ENCODE results near the gene IKZF4. TPM values are rescaled to one million over a fixed set of nuclear protein-coding genes. Genes with fewer than 3 reads are reported as not detected.

Gene IKZF4
- total RNA-seq, 1 donor from 2014 or later: 6.9 TPM

DNA sequence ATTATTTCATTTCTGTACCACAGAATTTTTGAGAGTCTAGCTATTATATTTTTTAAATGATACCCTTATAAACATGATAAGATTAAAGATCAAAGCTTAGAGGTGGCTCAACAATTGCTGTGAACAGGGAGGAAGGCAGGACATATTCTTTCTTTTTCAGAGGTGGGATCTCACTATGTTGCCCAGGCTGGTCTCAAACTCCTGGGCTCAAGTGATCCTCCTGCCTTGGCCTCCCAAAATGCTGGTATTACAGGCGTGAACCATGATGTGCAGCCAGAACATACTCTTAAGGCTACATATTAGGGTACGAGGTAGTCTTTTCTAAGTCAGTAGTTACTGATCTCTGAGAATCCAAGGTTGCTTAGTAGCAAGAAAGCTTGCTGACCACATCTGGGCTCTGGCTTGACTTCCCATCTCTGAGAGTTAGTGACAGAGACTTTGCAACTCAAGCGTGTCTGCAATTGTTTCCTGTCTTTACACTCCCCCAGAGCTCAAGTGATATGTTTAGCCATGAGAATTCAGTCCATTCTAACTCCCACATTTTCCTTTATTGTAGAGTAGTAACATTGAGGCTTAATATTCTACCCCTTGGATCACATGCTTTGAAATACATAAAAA, 38.4 kb upstream of the IKZF4 start:
- Mint-ChIP-seq H3K4me3 (ENCODE audit: unreplicated experiment) (no peak overlapping the region), H3K27me3 (ENCODE audit: low read depth, unreplicated experiment) (no peaks in the 10 kb centered on the region), H3K27ac (ENCODE audit: unreplicated experiment) (no peak overlapping the region), H3K9me3 (ENCODE audit: unreplicated experiment) (no peaks in the 10 kb centered on the region), H3K36me3 (ENCODE audit: low read depth, unreplicated experiment) (peaks cover 31% of the 10 kb centered on the region), H3K4me1 (ENCODE audit: low read depth, unreplicated experiment) (peaks cover 14% of the 10 kb centered on the region)
- no peak overlapping the region for H3K4me2 ChIP-seq (ENCODE audit: low read length)
- no peak for FAIRE-seq
- H3K27me3 ChIP-seq (ENCODE audit: insufficient read depth, low read length): no peaks in the 10 kb centered on the region
- no peak overlapping the region for H3K4me3 ChIP-seq (ENCODE audit: insufficient read depth, low read depth, low read length)
- H3K4me1 ChIP-seq (ENCODE audit: insufficient read depth, low read length): peaks cover 5% of the 10 kb centered on the region
- no peak overlapping the region for H2AFZ ChIP-seq (ENCODE audit: low read depth, low read length)
- peaks cover 31% of the 10 kb centered on the region for H3K36me3 ChIP-seq (ENCODE audit: insufficient read depth, low read length)
- TF ChIP-seq, protein P1, sequence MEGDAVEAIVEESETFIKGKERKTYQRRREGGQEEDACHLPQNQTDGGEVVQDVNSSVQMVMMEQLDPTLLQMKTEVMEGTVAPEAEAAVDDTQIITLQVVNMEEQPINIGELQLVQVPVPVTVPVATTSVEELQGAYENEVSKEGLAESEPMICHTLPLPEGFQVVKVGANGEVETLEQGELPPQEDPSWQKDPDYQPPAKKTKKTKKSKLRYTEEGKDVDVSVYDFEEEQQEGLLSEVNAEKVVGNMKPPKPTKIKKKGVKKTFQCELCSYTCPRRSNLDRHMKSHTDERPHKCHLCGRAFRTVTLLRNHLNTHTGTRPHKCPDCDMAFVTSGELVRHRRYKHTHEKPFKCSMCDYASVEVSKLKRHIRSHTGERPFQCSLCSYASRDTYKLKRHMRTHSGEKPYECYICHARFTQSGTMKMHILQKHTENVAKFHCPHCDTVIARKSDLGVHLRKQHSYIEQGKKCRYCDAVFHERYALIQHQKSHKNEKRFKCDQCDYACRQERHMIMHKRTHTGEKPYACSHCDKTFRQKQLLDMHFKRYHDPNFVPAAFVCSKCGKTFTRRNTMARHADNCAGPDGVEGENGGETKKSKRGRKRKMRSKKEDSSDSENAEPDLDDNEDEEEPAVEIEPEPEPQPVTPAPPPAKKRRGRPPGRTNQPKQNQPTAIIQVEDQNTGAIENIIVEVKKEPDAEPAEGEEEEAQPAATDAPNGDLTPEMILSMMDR (IDR thresholded peaks at IDR 0.05; ENCODE audit: insufficient read depth, low read depth, low read length): no peak
- no peak for TF ChIP-seq EZH2 (IDR thresholded peaks at IDR 0.05; ENCODE audit: insufficient read depth, low read length)
- peaks cover 44% of the 10 kb centered on the region for H4K20me1 ChIP-seq (ENCODE audit: insufficient read depth, low read length)
- H3K27ac ChIP-seq (ENCODE audit: low read depth, low read length): no peak overlapping the region
- no peaks in the 10 kb centered on the region for H3K9me3 ChIP-seq (ENCODE audit: insufficient read depth, low read depth, low read length)
- no peak overlapping the region for H3K9ac ChIP-seq (ENCODE audit: low read length)
- H3K79me2 ChIP-seq (ENCODE audit: insufficient read depth, low read length): peaks cover 36% of the 10 kb centered on the region
- no peak for DNase-seq (ENCODE audit: low read depth)

DNA sequence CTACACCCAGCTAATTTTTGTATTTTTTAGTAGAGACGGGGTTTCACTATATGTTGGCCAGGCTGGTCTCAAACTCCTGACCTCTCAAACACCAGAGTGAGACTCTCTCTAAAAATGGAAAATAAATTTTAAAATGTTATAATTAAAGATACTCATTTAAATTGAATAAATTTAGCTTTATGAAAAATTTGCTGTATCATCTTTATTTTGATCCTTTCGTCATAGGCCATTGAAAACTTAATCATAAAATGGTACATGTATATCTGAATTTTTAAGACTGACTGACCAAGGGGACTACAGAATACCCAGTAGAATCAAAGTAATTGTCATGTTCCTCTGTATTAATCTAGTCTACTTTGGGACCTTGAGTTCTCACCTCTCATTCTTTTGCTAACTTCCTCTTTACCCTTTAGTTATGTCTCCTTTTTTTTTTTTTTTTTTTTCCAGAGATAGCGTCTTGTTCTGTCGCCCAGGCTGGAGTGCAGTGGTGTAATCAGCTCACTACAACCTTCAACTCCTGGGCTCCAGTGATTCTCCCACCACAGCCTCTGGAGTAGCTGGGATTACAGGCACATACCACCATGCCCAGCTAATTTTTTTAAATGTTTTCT, 37.5 kb upstream of the IKZF4 start:
- DNase-seq (ENCODE audit: low read depth) (no peak), FAIRE-seq (no peak)
- H2AFZ ChIP-seq (ENCODE audit: low read depth, low read length): no peak overlapping the region
- no peak overlapping the region for H3K4me3 ChIP-seq (ENCODE audit: insufficient read depth, low read depth, low read length)
- no peak overlapping the region for H3K4me3 Mint-ChIP-seq (ENCODE audit: unreplicated experiment)
- H3K9me3 Mint-ChIP-seq (ENCODE audit: unreplicated experiment): no peaks in the 10 kb centered on the region
- no peak overlapping the region for H3K9ac ChIP-seq (ENCODE audit: low read length)
- no peak overlapping the region for H3K4me2 ChIP-seq (ENCODE audit: low read length)
- peaks cover 30% of the 10 kb centered on the region for H3K36me3 Mint-ChIP-seq (ENCODE audit: low read depth, unreplicated experiment)
- H3K27me3 Mint-ChIP-seq (ENCODE audit: low read depth, unreplicated experiment): no peaks in the 10 kb centered on the region
- peaks cover 29% of the 10 kb centered on the region for H3K79me2 ChIP-seq (ENCODE audit: insufficient read depth, low read length)
- peaks cover 35% of the 10 kb centered on the region for H3K36me3 ChIP-seq (ENCODE audit: insufficient read depth, low read length)
- TF ChIP-seq, protein P1 (IDR thresholded peaks at IDR 0.05; ENCODE audit: insufficient read depth, low read depth, low read length): no peak
- no peak for TF ChIP-seq EZH2 (IDR thresholded peaks at IDR 0.05; ENCODE audit: insufficient read depth, low read length)
- H4K20me1 ChIP-seq (ENCODE audit: insufficient read depth, low read length): peaks cover 38% of the 10 kb centered on the region
- peaks cover 13% of the 10 kb centered on the region for H3K4me1 Mint-ChIP-seq (ENCODE audit: low read depth, unreplicated experiment)
- H3K9me3 ChIP-seq (ENCODE audit: insufficient read depth, low read depth, low read length): no peaks in the 10 kb centered on the region
- no peak overlapping the region for H3K27ac Mint-ChIP-seq (ENCODE audit: unreplicated experiment)
- H3K4me1 ChIP-seq (ENCODE audit: insufficient read depth, low read length): peaks cover 5% of the 10 kb centered on the region
- H3K27ac ChIP-seq (ENCODE audit: low read depth, low read length): no peak overlapping the region
- H3K27me3 ChIP-seq (ENCODE audit: insufficient read depth, low read length): no peaks in the 10 kb centered on the region

DNA sequence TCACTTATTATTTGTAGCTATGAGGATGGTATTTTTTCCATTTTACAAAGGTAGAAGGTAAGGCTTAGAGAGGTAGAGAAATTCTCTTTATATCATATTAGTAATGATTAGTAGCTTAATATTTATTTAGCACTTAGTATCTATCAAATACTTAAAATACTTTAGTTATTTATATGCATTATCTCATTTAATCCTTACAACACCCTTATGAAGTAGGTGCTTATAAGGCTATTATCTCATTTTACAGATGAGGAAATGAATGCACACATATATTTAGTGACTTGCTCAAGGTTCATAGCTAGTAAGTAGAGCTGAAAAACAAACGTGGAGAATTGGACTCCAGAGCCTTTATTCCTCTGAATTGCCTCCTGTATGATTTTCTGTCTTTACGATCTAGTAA, 36.0 kb upstream of the IKZF4 start:
- H3K27me3 ChIP-seq (ENCODE audit: insufficient read depth, low read length): no peaks in the 10 kb centered on the region
- H3K36me3 ChIP-seq (ENCODE audit: insufficient read depth, low read length): peaks cover 34% of the 10 kb centered on the region
- FAIRE-seq: no peak
- no peak overlapping the region for H3K4me3 Mint-ChIP-seq (ENCODE audit: unreplicated experiment)
- peaks cover 17% of the 10 kb centered on the region for H3K79me2 ChIP-seq (ENCODE audit: insufficient read depth, low read length)
- H3K9ac ChIP-seq (ENCODE audit: low read length): no peak overlapping the region
- no peak overlapping the region for H3K27ac Mint-ChIP-seq (ENCODE audit: unreplicated experiment)
- no peak for TF ChIP-seq EZH2 (IDR thresholded peaks at IDR 0.05; ENCODE audit: insufficient read depth, low read length)
- TF ChIP-seq, protein P1 (IDR thresholded peaks at IDR 0.05; ENCODE audit: insufficient read depth, low read depth, low read length): no peak
- H3K36me3 Mint-ChIP-seq (ENCODE audit: low read depth, unreplicated experiment): peaks cover 26% of the 10 kb centered on the region
- H3K9me3 ChIP-seq (ENCODE audit: insufficient read depth, low read depth, low read length): no peaks in the 10 kb centered on the region
- peaks cover 10% of the 10 kb centered on the region for H3K4me1 Mint-ChIP-seq (ENCODE audit: low read depth, unreplicated experiment)
- peaks cover 5% of the 10 kb centered on the region for H3K4me1 ChIP-seq (ENCODE audit: insufficient read depth, low read length)
- H2AFZ ChIP-seq (ENCODE audit: low read depth, low read length): no peak overlapping the region
- no peak overlapping the region for H3K4me3 ChIP-seq (ENCODE audit: insufficient read depth, low read depth, low read length)
- peaks cover 28% of the 10 kb centered on the region for H4K20me1 ChIP-seq (ENCODE audit: insufficient read depth, low read length)
- H3K4me2 ChIP-seq (ENCODE audit: low read length): no peak overlapping the region
- H3K9me3 Mint-ChIP-seq (ENCODE audit: unreplicated experiment): no peaks in the 10 kb centered on the region
- no peak for DNase-seq (ENCODE audit: low read depth)
- H3K27me3 Mint-ChIP-seq (ENCODE audit: low read depth, unreplicated experiment): no peaks in the 10 kb centered on the region
- no peak overlapping the region for H3K27ac ChIP-seq (ENCODE audit: low read depth, low read length)

Data from astrocyte (in vitro differentiated cells and primary cell).